Heart right ventricle (tissue), 16 donors: Measurements from ENCODE around the gene DIO1. TPM values are rescaled to one million over a fixed set of nuclear protein-coding genes. Genes with fewer than 3 reads are reported as not detected.
"Not testable (repeated sequence)": the region's sequence is repeated elsewhere in the genome, so short reads cannot be mapped to it uniquely, and the experiment has no call there.

Source experiments
- ATAC-seq, 8 donors: fragments of 200-7000 bp; cut with Tn5 transposase; one replicate each; pipeline ENCODE4 v1.9.1; 2020; ENCODE audit warnings: mild to moderate bottlenecking in 8 of 8, moderate library complexity in 8 of 8, moderate number of reproducible peaks in 1 of 8
- DNase-seq, 2 donors: peaks; one replicate each; pipeline ENCODE4 v3.0.0-alpha.2; 2020
- H3K27ac ChIP-seq, 10 donors: fragments of 200-600 bp; sonication (generic) in 2 of 10; one replicate each; pipeline versions ENCODE4 v1.5.0 to v1.8.0; 2020 to 2022; ENCODE audit warnings: mild to moderate bottlenecking in 3 of 10
- H3K27me3 ChIP-seq, 7 donors: fragments of 200-600 bp; one replicate each; pipeline ENCODE4 v1.8.0; 2021 to 2022; ENCODE audit warnings: mild to moderate bottlenecking in 2 of 7
- H3K36me3 ChIP-seq, 9 donors: fragments of 200-600 bp; sonication (generic) in 1 of 9; one replicate each; pipeline versions ENCODE4 v1.5.0 to v1.8.0; 2020 to 2022; ENCODE audit warnings: mild to moderate bottlenecking in 2 of 9
- H3K4me1 ChIP-seq, 9 donors: fragments of 200-600 bp; sonication (generic) in 1 of 9; one replicate each; pipeline versions ENCODE4 v1.5.0 to v1.8.0; 2020 to 2022; ENCODE audit warnings: mild to moderate bottlenecking in 4 of 9
- H3K4me3 ChIP-seq, 10 donors: fragments of 200-600 bp; sonication (generic) in 2 of 10; one replicate each; pipeline versions ENCODE4 v1.5.0 to v1.8.0; 2020 to 2022; ENCODE audit warnings: mild to moderate bottlenecking in 7 of 10, moderate library complexity in 2 of 10
- H3K9me3 ChIP-seq, 11 donors: fragments of 200-600 bp in 10 of 11; sonication (generic) in 2 of 11; one replicate each; pipeline versions ENCODE4 v1.5.0 to v1.8.0; 2013 to 2022; ENCODE audit warnings: mild to moderate bottlenecking in 2 of 11, control low read depth in 1 of 11, moderate library complexity in 1 of 11
- WGBS, 2 donors: extraction: QIAGEN DNeasy Blood & Tissue Kit; methylation state at CpG; one replicate each; pipeline ENCODE4 v1.1.7; 2013; ENCODE audit warnings: inconsistent platforms in 1 of 2; 5-methylcytosine and 5-hydroxymethylcytosine counted together
- intact Hi-C, 10 donors: fragments of 100-400 bp; cut with DNase I; formaldehyde crosslinking; loops; one replicate each; pipeline versions ENCODE4 v1.11.1 to v1.14.2; 2022
- polyA plus RNA-seq, 2 donors: library from polyadenylated mRNA; stranded (reverse); fragments of 200-250 nt; gene quantifications; one replicate each; pipeline ENCODE4 v1.2.3, GENCODE V29; 2013
- total RNA-seq, 10 donors: library from RNA; stranded (reverse); fragmentation: NEBNext Ultra II Directional in 3 of 10; extraction: Animal tissue kit (Norgen Biotek cat#: 25700) in 3 of 10; gene quantifications; one replicate each; pipeline versions ENCODE4 v1.2.1 to v1.2.4, GENCODE V29; 2021 to 2023
- TF ChIP-seq, protein P1 (sequence below), 9 donors: fragments of 200-600 bp; sonication (generic) in 2 of 9; IDR thresholded peaks; one replicate each; pipeline versions ENCODE4 v1.5.0 to v1.8.0; 2021 to 2022; ENCODE audit warnings: antibody characterized with exemption in 9 of 9, mild to moderate bottlenecking in 5 of 9, moderate library complexity in 1 of 9
- donor health status: Arrhythmogenic right ventricular cardiomyopathy.
- donor health status: ischemic (EF 13 %, LVEDD 7.1; RV severe dilation, severe dysfunction).
- donor health status: healthy with polysubstance abuse.
- donor health status: DM: no; HTN: yes; CAD: no.
- donor health status: DM: no; HTN: no; CAD: no.
- donor health status: ischemic (EF 25% LVEDD 6.9; RV normal size, moderate dysfunction).
- donor health status: ischemic (EF 25% LVEDD 5.7; RV mildly dilated, moderate dysfunction).
- donor health status: healthy.
- donor health status: DM: yes; HTN: yes; CAD: no.
- donor health status: Ischemic cardiomyopathy.
- donor health status: ischemic (EF 35%, LVEDD 5.7; RV mildly dilated, moderate dysfunction).
- donor health status: nonischemic (EF 11% LVEDD 7.7; RV severe dilation, severe dysfunction).
- donor health status: DM: yes; HTN: yes; CAD: no.
- donor health status: PGD.
- donor health status: ischemic (EF 29% LVEDD 5.4; RV normal size, mild dysfunction).
- donor health status: nonischemic (EF 23%, LVEDD 6.1; RV moderate dilation, normal function).

DIO1 gene
- total and polyA plus RNA-seq, 12 donors = not detected

DNA sequence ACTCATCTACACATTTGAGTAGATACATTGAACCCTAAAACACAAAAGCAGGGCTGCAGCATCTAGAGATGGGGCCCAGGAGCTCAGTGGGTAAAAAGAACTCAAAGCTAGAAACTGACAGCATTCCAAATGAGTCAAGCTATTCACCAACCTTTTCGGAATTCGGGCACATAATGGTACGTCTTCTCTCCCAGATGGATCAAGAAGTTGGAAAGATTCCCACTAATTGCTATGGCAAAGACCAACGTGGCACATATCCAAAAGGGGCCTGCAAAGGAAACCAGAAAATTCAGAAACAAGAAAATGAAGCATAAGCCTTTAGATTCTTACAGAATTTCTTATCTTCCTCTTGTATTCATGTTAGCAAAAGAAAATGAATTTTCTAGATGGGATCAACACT, 22.8 kb upstream of the DIO1 start:
- 82 to 83% methylated on average over 4 of the region's 4 CpGs for WGBS, 2 donors

DNA sequence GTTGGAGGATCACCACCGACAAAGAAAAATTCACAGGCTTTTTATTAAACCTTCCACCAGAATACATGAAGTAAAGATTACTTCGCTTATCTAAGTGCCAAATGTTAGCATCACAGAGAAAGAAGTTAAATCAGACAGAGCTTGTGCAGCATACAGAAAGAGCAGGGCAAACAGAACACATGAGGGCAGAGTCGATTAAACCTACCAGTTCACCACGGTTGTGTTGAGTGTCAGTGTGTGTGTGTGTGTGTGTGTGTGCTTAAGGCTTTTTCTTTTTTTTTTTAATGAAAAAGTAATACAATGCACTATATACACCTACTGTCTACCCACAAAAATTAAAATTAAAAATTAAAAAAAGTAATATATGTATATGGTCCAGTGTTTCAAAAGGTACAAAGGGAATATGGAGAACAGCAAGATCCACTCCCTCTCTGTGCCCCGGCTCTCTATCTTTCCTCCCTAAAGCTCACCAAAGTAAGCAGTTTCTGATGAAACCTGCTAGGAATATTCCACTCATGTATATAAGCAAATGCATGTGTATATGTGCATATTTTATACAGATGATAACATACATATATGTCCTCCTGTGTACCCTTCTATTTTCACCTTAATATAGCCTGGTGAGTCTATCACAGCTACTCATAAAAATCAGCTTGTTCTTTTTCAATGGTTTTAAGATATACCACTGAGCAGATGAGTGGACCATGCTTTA, 22.1 kb upstream of the DIO1 start:
- WGBS, 2 donors = 82 to 90% methylated on average over 5 of the region's 5 CpGs
- H3K27ac ChIP-seq = no peak overlapping the region
- ATAC-seq (no peak), DNase-seq (no peak)
- TF ChIP-seq, protein P1, sequence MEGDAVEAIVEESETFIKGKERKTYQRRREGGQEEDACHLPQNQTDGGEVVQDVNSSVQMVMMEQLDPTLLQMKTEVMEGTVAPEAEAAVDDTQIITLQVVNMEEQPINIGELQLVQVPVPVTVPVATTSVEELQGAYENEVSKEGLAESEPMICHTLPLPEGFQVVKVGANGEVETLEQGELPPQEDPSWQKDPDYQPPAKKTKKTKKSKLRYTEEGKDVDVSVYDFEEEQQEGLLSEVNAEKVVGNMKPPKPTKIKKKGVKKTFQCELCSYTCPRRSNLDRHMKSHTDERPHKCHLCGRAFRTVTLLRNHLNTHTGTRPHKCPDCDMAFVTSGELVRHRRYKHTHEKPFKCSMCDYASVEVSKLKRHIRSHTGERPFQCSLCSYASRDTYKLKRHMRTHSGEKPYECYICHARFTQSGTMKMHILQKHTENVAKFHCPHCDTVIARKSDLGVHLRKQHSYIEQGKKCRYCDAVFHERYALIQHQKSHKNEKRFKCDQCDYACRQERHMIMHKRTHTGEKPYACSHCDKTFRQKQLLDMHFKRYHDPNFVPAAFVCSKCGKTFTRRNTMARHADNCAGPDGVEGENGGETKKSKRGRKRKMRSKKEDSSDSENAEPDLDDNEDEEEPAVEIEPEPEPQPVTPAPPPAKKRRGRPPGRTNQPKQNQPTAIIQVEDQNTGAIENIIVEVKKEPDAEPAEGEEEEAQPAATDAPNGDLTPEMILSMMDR (IDR thresholded peaks at IDR 0.05) = no peak
- H3K27me3 ChIP-seq = no peaks in the 10 kb centered on the region
- no peak overlapping the region for H3K4me3 ChIP-seq
- H3K9me3 ChIP-seq = no peaks in the 10 kb centered on the region
- H3K36me3 ChIP-seq = peaks cover 0 to 99% (median 36%) of the 10 kb centered on the region in 9 donors
- H3K4me1 ChIP-seq = no peaks in the 10 kb centered on the region
- intact Hi-C loops = loop anchor here in 1 of 10 donors (10.0 kb wide), 1 partner anchor 933 kb away; the partner anchor contains the start of gene TTC22

More for the DNA sequence above, 22.8 kb upstream of the DIO1 start:
- Histone ChIP-seq H3K9me3 (no peaks in the 10 kb centered on the region), H3K27me3 (no peaks in the 10 kb centered on the region), H3K27ac (no peak overlapping the region), H3K4me3 (no peak overlapping the region), H3K4me1 (no peaks in the 10 kb centered on the region), H3K36me3 (peaks cover 0 to 99% (median 36%) of the 10 kb centered on the region in 9 donors)
- no peak for DNase-seq
- no peak for ATAC-seq
- intact Hi-C loops = loop anchor here in 1 of 10 donors (10.0 kb wide), 1 partner anchor 934 kb away; the partner anchor contains the start of gene TTC22
- TF ChIP-seq, protein P1 (IDR thresholded peaks at IDR 0.05) = no peak

DNA sequence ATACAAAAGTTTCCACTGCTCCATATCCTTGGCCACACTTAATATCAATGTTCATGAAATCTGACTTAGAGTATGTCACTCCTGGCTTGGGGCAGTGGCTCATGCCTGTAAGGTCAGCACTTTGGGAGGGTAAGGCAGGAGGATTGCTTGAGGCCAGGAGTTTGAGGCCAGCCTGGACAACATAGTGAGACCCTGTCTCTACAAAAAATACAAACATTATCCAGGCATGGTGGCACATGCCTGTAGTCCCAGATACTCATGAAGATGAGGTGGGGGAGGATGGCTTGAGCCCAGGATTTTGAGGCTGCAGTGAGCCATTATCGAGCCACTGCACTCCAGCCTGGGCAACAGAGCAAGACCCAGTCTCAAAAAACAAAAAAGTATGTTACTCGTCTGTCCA, 18.8 kb upstream of the DIO1 start:
- H3K27me3 ChIP-seq, H3K27ac ChIP-seq, H3K4me3 ChIP-seq, H3K4me1 ChIP-seq, DNase-seq, ATAC-seq, H3K9me3 ChIP-seq: not testable (repeated sequence)
- 93 to 97% methylated on average over 2 of the region's 2 CpGs for WGBS, 2 donors
- H3K36me3 ChIP-seq = peaks cover 0 to 96% (median 32%) of the 10 kb centered on the region in 9 donors
- intact Hi-C loops = loop anchor here in 4 of 10 donors (5.0 to 10.0 kb wide), 4 partner anchors 72 to 930 kb away; partner anchors contain the start of genes IFT25 (in 1 of the 4), LRRC42 (in 1 of the 4) and TTC22 (in 1 of the 4)

DNA sequence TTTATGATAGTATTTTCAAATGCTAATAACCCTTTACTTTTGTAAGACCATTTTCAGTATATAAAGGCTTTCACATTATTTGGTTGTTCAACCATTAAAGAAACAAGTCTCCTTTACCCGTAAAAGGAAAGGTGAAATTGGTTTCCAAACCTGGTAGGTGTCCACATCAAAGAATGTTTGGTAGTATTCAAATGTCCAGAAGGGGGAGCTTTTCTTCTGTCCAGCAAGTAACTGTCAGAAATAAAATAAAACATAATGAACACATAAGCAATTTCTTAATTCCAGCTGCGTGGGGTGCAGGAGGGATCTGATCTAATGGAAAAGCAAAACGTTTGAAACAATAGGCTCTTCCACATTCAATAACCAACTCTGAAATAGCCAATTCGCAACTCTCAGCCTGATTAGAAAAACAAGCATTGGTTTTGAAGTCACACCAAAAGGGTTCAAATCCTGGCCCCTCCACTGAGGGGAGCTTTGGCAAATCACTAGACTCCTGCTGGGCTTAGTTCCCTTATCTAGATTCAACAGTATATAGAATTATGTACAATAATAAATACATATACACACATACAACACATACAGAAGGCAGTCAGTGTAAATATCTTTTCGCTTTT, 15.4 kb upstream of the DIO1 start:
- intact Hi-C loops = loop anchor here in 4 of 10 donors (5.0 to 10.0 kb wide), 4 partner anchors 69 to 926 kb away; partner anchors contain the start of genes IFT25 (in 1 of the 4), LRRC42 (in 1 of the 4) and TTC22 (in 1 of the 4)
- no peak overlapping the region for H3K4me3 ChIP-seq
- 52 to 59% methylated on average over 5 of the region's 5 CpGs for WGBS, 2 donors

DNA sequence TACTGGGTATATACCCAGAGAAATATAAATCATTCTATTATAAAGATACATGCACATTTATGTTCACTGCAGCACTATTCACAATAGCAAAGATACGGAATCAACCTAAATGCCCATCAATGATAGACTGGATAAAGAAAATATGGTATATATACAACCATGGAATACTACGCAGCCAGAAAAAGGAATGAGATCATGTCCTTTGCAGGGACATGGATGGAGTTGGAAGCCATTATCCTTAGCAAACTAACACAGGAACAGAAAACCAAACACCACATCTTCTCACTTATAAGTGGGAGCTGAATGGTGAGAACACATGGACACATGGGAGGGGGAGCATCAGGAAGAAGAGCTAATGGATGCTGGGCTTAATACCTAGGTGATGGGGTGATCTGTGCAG, 12.1 kb upstream of the DIO1 start:
- DNase-seq, ATAC-seq, H3K4me3 ChIP-seq, H3K4me1 ChIP-seq, intact Hi-C loops, H3K27ac ChIP-seq, H3K27me3 ChIP-seq, H3K9me3 ChIP-seq: not testable (repeated sequence)
- peaks cover 0 to 93% (median 19%) of the 10 kb centered on the region in 9 donors for H3K36me3 ChIP-seq
- 95% methylated on average over 2 of the region's 2 CpGs for WGBS, 2 donors

More for the DNA sequence above, 15.4 kb upstream of the DIO1 start:
- DNase-seq (no peak), ATAC-seq (no peak)
- H3K27me3 ChIP-seq = no peaks in the 10 kb centered on the region
- no peak overlapping the region for H3K27ac ChIP-seq
- H3K4me1 ChIP-seq = no peaks in the 10 kb centered on the region
- peaks cover 0 to 96% (median 35%) of the 10 kb centered on the region in 9 donors for H3K36me3 ChIP-seq
- TF ChIP-seq, protein P1 (IDR thresholded peaks at IDR 0.05) = peak; percentile 20 to 71 (median 61)
- H3K9me3 ChIP-seq = peaks cover 0 to 5% (median 0%) of the 10 kb centered on the region in 11 donors

DNA sequence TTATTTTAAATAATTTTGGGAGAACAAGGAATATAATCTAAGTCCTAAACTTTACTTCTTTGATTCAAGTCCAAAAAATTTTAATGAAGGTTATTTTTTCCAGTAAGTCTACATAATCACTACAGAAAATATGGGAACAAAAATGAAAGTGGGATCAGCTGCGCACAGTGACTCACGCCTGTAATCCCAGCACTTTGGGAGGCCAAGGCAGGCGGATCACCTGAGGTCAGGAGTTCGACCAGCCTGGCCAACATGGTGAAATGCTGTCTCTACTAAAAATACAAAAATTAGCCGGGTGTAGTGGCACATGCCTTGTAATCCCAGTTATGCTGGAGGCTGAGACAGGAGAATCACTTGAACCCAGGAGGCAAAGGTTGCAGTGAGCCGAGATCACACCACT, 10.4 kb upstream of the DIO1 start:
- H3K27me3 ChIP-seq, H3K27ac ChIP-seq, H3K9me3 ChIP-seq, H3K4me1 ChIP-seq, intact Hi-C loops, DNase-seq, ATAC-seq, H3K4me3 ChIP-seq: not testable (repeated sequence)
- peaks cover 0 to 86% (median 19%) of the 10 kb centered on the region in 9 donors for H3K36me3 ChIP-seq
- WGBS, 2 donors = 96 to 98% methylated on average over 6 of the region's 6 CpGs
